Mucosa of stomach (tissue), 1 donor: Measurements from ENCODE around the gene TRAF3IP1.

Experiments
- H3K27me3 ChIP-seq: one replicate; pipeline ENCODE4 v1.7.0; 2013; ENCODE audit warnings: mild to moderate bottlenecking, low read length; ENCODE audit not compliant: control insufficient read depth, insufficient read depth
- H3K36me3 ChIP-seq: one replicate; pipeline ENCODE4 v1.7.0; 2013; ENCODE audit warnings: low read length; ENCODE audit not compliant: control insufficient read depth, insufficient read depth
- H3K4me1 ChIP-seq: one replicate; pipeline ENCODE4 v1.7.0; 2013; ENCODE audit warnings: mild to moderate bottlenecking, low read length; ENCODE audit not compliant: control insufficient read depth, insufficient read depth
- H3K4me3 ChIP-seq: one replicate; pipeline ENCODE4 v1.7.0; 2013; ENCODE audit warnings: low read length
- H3K9ac ChIP-seq: one replicate; pipeline ENCODE4 v1.7.0; 2013; ENCODE audit warnings: mild to moderate bottlenecking, low read length, moderate library complexity
- H3K9me3 ChIP-seq: one replicate; pipeline ENCODE4 v1.7.0; 2013; ENCODE audit warnings: mild to moderate bottlenecking, low read length, moderate library complexity; ENCODE audit not compliant: control insufficient read depth
- donor health status: Pancreatic carcinoma.

Gene TRAF3IP1

DNA sequence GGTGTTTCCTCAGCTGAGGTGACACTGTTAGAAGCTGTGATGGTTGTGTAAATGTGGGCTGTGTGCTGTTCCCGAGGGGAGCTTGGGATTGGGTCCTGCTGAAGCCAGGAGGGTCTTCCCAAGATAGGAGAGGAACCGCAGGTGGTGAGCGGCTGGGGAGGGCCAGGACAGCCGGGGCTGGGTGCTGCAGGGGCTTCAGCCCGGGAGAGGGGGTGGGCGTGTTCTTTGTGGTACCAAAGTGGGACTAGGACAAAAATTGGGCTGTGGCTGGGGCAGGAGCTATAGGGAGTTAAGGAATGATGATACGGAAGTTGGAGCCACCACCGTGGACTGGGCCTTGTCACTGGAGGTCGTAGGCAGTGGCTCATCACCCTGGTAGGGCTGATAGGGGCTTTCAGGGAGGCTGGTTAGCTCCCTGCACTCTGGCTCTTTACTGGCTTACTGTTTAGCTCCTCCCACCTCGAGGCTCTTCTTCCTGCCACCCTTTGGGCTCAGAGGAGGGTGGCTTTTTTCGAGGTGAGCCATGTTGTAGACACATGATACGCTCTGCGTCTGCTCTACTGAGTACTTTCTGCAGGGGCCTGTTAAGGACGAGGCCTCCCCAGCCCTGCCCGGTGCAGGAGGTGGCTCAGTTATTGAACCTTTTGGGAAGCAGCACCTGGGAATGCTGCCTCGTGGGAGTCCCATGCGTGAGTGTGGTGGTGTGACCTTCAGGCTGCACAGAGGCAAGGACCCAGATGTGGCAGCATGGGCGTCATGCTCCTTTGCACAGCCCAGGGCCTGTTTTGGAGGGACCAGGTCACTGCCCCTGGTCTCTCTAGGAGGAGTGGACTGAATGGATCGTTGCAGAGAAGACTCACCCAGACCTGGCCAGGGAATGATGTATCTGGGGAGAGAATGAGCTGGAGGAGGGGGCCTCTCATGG lies 128.0 kb downstream of the TRAF3IP1 start:
- Histone ChIP-seq H3K9ac (no peak overlapping the region), H3K36me3 (peaks cover 20% of the 10 kb centered on the region), H3K27me3 (no peaks in the 10 kb centered on the region), H3K9me3 (no peaks in the 10 kb centered on the region), H3K4me1 (no peaks in the 10 kb centered on the region), H3K4me3 (no peak overlapping the region)

DNA sequence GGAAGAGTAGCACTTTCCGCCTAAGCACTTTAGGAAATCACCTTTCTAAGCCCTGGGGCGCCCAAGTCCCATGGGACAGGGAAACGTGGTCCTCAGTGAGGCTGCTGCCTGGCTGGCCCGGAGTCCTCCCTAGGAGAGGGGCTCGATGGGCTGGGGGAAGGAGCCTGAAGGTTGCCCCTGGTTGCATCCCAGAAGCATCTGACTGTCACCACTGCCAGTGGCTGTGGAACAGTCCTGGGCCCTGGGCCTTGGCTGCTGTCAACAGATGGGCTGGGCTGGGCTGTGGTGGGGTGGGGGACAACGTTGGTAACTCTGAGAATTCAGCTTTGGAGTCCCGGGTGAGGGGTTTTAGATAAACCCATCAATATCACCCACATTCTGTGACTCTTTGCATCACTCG lies 128.9 kb downstream of the TRAF3IP1 start:
- H3K4me3 ChIP-seq = no peak overlapping the region
- no peaks in the 10 kb centered on the region for H3K27me3 ChIP-seq
- H3K36me3 ChIP-seq = peaks cover 20% of the 10 kb centered on the region
- no peaks in the 10 kb centered on the region for H3K9me3 ChIP-seq
- H3K4me1 ChIP-seq = no peaks in the 10 kb centered on the region
- no peak overlapping the region for H3K9ac ChIP-seq

DNA sequence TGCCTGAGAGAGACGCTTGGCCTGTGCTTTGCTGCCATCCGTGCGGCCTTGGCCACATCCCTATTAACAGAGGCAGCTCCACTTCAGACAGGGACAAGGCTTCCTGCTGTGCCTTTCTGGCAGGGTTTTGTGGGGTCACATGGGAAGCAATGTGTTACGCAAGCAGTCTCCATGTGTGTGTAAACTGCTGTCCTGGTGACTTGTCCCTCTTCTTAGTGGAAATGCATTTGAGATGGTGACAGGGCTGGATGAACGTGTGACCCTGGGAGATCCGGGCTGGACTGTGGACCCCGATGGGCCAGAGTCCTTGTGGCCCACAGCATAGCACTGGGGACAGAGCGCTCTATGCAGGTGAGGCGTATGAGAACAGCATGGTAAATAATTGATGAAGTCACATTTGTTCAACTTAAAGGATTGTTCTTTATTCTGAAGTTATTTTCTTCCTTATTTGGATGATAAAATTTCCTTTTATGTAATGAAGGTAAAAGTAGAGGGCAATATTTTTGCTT lies 129.6 kb downstream of the TRAF3IP1 start:
- no peaks in the 10 kb centered on the region for H3K9me3 ChIP-seq
- no peaks in the 10 kb centered on the region for H3K4me1 ChIP-seq
- no peak overlapping the region for H3K9ac ChIP-seq
- H3K4me3 ChIP-seq = no peak overlapping the region
- H3K27me3 ChIP-seq = no peaks in the 10 kb centered on the region
- H3K36me3 ChIP-seq = peaks cover 20% of the 10 kb centered on the region

DNA sequence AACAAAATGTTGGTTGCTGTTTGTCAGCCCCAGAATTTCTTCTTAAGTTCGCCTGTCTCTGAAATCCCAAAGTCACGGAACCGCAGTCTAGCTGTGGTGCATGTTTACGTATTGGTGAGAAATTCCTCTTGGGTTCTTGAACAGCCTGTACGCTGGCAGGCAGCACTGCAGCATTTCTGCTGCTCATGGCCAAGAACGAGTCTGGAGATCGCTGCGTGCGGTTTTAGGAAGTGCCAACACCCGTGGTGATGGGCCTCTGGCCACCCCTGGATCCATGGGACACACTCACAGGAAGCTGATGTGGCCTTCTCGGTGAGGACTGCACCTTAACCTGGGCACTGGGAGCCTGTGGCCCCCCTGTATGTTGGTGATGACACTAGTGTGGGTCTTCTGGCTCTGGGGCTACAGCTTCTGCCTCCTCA lies 130.1 kb downstream of the TRAF3IP1 start:
- no peaks in the 10 kb centered on the region for H3K9me3 ChIP-seq
- no peaks in the 10 kb centered on the region for H3K4me1 ChIP-seq
- peaks cover 18% of the 10 kb centered on the region for H3K36me3 ChIP-seq
- H3K9ac ChIP-seq = no peak overlapping the region
- H3K4me3 ChIP-seq = no peak overlapping the region
- no peaks in the 10 kb centered on the region for H3K27me3 ChIP-seq
